Parathyroid adenoma (tissue), 2 donors: ENCODE measurements around the gene IFFO2.

Experiments used
- H2AFZ ChIP-seq: fragments of 300-600 bp; sonication (generic); one replicate; pipeline ENCODE4 v1.7.0; 2017; ENCODE audit warnings: antibody characterized with exemption, mild to moderate bottlenecking
- H3K27ac ChIP-seq: fragments of 300-600 bp; sonication (generic); one replicate; pipeline ENCODE4 v1.7.0; 2017
- H3K27me3 ChIP-seq: fragments of 300-600 bp; sonication (generic); one replicate; pipeline ENCODE4 v1.7.0; 2017; ENCODE audit warnings: low read length; ENCODE audit not compliant: control insufficient read depth, insufficient read depth
- H3K36me3 ChIP-seq: fragments of 300-600 bp; sonication (generic); one replicate; pipeline ENCODE4 v1.7.0; 2017; ENCODE audit warnings: low read length; ENCODE audit not compliant: control insufficient read depth, insufficient read depth
- H3K4me1 ChIP-seq: fragments of 300-600 bp; sonication (generic); one replicate; pipeline ENCODE4 v1.7.0; 2017; ENCODE audit warnings: control low read depth
- H3K4me2 ChIP-seq: fragments of 300-600 bp; sonication (generic); one replicate; pipeline ENCODE4 v1.7.0; 2017; ENCODE audit warnings: low read length
- H3K4me3 ChIP-seq: fragments of 300-600 bp; sonication (generic); one replicate; pipeline ENCODE4 v1.7.0; 2017; ENCODE audit warnings: low read depth, low read length
- H3K79me2 ChIP-seq: fragments of 300-600 bp; sonication (generic); one replicate; pipeline ENCODE4 v1.7.0; 2017; ENCODE audit warnings: control low read depth
- H3K9ac ChIP-seq: fragments of 300-600 bp; sonication (generic); one replicate; pipeline ENCODE4 v1.7.0; 2017; ENCODE audit warnings: mild to moderate bottlenecking
- H3K9me3 ChIP-seq: fragments of 300-600 bp; sonication (generic); one replicate; pipeline ENCODE4 v1.7.0; 2017; ENCODE audit warnings: low read length; ENCODE audit not compliant: control insufficient read depth
- TF ChIP-seq, protein P1 (sequence below): fragments of 300-600 bp; sonication (generic); IDR thresholded peaks from one replicate; pipeline ENCODE4 v1.7.0; 2017; ENCODE audit warnings: antibody characterized with exemption, mild to moderate bottlenecking
- donor health status: primary hyperparathyroidism.

Gene IFFO2

DNA sequence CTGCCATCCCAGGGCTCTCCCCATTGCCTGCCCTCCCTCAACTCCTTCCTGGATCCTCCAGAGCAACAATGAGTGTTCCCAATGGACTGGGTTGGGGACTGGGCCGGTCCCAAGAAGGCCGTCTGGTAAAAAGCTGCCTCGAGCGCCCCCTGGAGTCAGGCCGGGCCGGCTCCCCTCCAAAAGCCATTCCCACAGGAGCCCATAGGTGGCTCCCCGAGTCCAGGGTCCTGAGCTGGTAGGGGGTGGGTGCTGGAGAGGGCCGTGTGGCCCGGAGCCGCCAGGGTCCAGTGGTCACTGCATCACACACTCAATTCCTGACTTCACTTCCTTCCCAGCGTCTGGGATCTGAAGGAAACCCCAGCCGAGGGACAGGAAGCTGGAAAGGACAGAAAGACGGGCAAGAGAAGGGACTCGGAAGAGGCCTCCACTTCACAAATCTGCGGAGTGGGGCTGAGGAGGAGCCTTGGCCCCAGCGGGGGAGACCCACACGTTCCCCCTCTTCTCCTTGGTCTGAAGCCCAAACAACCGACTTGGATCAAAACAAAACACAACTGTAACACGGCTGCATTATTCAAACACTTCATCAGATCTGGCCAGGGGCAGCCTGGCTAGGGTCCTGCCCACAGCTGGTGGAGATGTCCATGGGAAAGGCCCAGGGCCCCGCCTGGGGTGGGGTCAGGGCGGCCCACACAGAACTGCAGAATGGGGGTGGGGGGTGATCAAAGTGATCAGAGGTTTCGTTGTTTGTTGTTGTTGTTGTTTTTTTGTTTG lies 43.2 kb downstream of the IFFO2 start:
- Histone ChIP-seq H3K79me2 (no peaks in the 10 kb centered on the region), H3K4me1 (no peaks in the 10 kb centered on the region), H3K36me3 (no peaks in the 10 kb centered on the region), H3K27me3 (no peaks in the 10 kb centered on the region), H3K27ac (peak overlapping the region; percentile 57), H3K4me2 (no peak overlapping the region), H3K4me3 (peak overlapping the region; percentile 11), H3K9me3 (no peaks in the 10 kb centered on the region), H3K9ac (no peak overlapping the region), H2AFZ (no peak overlapping the region)
- TF ChIP-seq, protein P1, sequence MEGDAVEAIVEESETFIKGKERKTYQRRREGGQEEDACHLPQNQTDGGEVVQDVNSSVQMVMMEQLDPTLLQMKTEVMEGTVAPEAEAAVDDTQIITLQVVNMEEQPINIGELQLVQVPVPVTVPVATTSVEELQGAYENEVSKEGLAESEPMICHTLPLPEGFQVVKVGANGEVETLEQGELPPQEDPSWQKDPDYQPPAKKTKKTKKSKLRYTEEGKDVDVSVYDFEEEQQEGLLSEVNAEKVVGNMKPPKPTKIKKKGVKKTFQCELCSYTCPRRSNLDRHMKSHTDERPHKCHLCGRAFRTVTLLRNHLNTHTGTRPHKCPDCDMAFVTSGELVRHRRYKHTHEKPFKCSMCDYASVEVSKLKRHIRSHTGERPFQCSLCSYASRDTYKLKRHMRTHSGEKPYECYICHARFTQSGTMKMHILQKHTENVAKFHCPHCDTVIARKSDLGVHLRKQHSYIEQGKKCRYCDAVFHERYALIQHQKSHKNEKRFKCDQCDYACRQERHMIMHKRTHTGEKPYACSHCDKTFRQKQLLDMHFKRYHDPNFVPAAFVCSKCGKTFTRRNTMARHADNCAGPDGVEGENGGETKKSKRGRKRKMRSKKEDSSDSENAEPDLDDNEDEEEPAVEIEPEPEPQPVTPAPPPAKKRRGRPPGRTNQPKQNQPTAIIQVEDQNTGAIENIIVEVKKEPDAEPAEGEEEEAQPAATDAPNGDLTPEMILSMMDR: peak; percentile 86

DNA sequence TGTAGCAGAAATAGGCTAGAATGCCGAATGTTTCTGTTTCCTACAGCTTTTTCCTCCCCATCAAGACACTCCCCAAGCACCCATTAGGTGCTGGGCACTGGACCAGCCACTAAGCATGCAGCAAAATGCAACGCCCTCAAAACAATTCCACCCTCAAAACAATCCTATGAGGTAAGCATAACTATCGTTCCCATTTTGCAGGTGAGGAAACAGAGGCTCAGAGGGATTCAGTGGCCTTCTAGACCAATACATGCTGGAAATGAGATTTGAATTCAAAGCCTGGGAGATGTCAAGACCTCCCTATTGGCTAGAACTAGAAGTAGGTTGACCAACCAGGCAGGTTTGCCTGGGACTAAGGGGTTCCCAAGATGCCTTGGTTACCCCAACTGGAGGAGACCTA lies 43.9 kb downstream of the IFFO2 start:
- Histone ChIP-seq H3K4me3 (no peak overlapping the region), H3K9me3 (no peaks in the 10 kb centered on the region), H3K79me2 (no peaks in the 10 kb centered on the region), H3K27me3 (no peaks in the 10 kb centered on the region), H3K4me2 (no peak overlapping the region), H3K36me3 (no peaks in the 10 kb centered on the region), H3K9ac (no peak overlapping the region), H3K27ac (no peak overlapping the region), H3K4me1 (no peaks in the 10 kb centered on the region), H2AFZ (no peak overlapping the region)
- TF ChIP-seq, protein P1: no peak

DNA sequence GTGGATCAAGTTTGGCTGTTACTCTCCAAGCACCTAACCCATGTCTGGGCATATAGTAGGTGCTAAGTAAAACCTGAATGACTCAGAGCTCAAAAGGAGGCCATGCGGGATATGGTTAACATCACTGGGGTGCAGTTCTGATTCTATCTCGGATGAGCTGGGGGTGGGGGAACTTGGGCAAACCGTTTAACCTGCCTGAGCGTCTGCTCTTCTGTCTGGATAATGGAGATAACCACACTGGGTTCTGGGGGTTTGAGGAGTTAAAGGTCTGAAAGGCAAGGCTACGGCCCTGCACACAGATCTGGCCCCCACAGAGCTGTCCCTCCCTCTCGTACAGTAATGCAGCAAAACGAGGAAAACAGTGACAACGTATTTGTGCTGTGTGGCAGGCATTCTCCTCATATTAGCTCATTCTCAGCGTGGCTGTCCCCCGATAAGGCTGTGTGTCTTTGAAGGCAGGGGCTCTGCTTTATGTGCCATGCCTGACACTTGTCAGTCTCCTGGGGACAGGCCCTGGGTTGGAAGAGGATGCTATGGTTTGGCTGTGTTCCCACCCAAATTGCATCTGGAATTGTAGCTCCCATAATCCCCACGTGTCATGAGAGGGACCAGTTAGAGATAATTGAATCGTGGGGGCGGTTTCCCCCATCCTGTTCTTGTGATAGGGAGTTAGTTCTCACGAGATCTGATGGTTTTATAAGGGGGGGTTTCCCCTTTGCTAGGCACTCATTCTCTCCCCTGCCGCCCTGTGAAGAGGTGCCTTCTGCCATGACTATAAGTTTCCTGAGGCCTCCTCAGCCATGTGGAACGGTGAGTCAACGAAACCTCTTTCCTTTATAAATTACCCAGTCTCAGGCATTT lies 47.3 kb downstream of the IFFO2 start:
- Histone ChIP-seq H3K4me1 (no peaks in the 10 kb centered on the region), H3K9ac (no peak overlapping the region), H3K4me3 (no peak overlapping the region), H3K27me3 (no peaks in the 10 kb centered on the region), H3K36me3 (no peaks in the 10 kb centered on the region), H3K9me3 (no peaks in the 10 kb centered on the region), H3K27ac (no peak overlapping the region), H3K79me2 (no peaks in the 10 kb centered on the region), H2AFZ (no peak overlapping the region), H3K4me2 (no peak overlapping the region)
- TF ChIP-seq, protein P1: no peak

DNA sequence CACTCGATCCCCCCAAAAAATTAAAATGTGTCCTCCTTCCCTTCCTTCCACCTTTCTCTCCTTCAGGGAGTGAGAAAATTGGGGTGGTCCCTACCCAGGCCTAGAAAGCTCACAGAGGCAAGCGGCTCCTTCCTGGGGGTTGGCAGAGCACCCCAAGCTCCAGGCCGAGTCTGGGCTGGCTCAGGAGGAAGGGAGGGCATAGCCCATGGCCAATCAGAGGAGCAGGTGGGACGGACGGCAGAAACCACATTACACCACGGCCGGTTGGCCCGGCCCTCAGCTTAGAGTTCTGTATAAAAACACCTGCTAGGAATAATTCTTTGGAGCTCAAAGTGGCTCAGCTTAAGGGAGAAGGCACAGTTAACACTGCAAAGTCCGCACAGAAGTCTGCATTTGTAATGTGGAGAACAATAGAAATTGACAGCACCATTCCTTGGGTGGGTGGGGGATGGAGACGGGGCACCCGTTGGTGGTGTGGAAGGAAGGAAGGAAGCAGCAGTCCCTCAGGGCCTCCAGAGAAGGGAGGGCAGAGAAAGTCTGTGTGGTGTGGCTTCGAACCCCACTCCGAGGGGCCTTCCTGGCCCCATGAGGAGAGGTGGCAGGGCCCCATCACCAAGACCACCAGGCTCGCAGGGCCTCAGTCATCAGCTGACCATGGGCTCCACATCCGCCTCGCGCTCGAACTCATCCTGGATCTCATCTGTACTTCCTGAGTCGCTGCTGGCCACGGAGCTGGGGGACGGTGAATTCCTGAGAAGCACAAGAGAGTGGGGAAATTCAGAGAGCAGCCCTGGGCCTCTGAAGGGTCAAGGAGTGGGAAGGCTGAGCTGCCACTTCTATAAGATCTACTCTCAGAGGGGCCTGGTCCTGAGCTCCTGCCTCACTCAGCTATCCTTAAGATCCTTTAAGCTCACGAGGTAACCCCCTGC lies 48.3 kb downstream of the IFFO2 start:
- no peak overlapping the region for H3K4me3 ChIP-seq
- H3K79me2 ChIP-seq: no peaks in the 10 kb centered on the region
- TF ChIP-seq, protein P1: no peak
- H2AFZ ChIP-seq: no peak overlapping the region
- peak overlapping the region; percentile 29 for H3K27ac ChIP-seq
- peaks cover 7% of the 10 kb centered on the region for H3K4me1 ChIP-seq
- no peak overlapping the region for H3K9ac ChIP-seq
- no peaks in the 10 kb centered on the region for H3K27me3 ChIP-seq
- H3K4me2 ChIP-seq: no peak overlapping the region
- no peaks in the 10 kb centered on the region for H3K9me3 ChIP-seq
- no peaks in the 10 kb centered on the region for H3K36me3 ChIP-seq
